GOT3 (cell line): Measurements from ENCODE around the gene WDFY1.

Experiments used
- DNase-seq: peaks from one replicate; lab custom pipeline; 2025; ENCODE audit warnings: mixed read lengths; lab: John Stamatoyannopoulos, UW

WDFY1 gene

GRCh38 chr2:223944703-223945531, at the start of gene WDFY1:
TSS of gene WDFY1 (minus strand) at chr2:223945335. CDS start at chr2:223945284, 51 bp downstream.
- DNase-seq, result peak; percentile 47

GRCh38 chr2:223994562-223995162, 49.5 kb upstream of the WDFY1 start:
- DNase-seq, result no peak

- no peak for DNase-seq
Measured at GRCh38 chr2:223993634-223994232, 48.6 kb upstream of the WDFY1 start.

- no peak for DNase-seq
Measured at GRCh38 chr2:223991611-223992010, 46.5 kb upstream of the WDFY1 start.

- no peak for DNase-seq
Measured at GRCh38 chr2:223989856-223990232, 44.7 kb upstream of the WDFY1 start.

GRCh38 chr2:223989206-223989855, 44.2 kb upstream of the WDFY1 start:
- no peak for DNase-seq

- no peak for DNase-seq
Measured at GRCh38 chr2:223981241-223981640, 36.1 kb upstream of the WDFY1 start.

GRCh38 chr2:223980803-223981202, 35.7 kb upstream of the WDFY1 start:
- DNase-seq, result no peak

- DNase-seq, result no peak
Measured at GRCh38 chr2:223980397-223980735, 35.2 kb upstream of the WDFY1 start.

- no peak for DNase-seq
Measured at GRCh38 chr2:223979730-223980396, 34.7 kb upstream of the WDFY1 start.

- no peak for DNase-seq
Measured at GRCh38 chr2:223978451-223978850, 33.3 kb upstream of the WDFY1 start.

GRCh38 chr2:223976635-223977226, 31.6 kb upstream of the WDFY1 start:
- DNase-seq, result no peak

- DNase-seq, result no peak
Measured at GRCh38 chr2:223973606-223974005, 28.5 kb upstream of the WDFY1 start.

GRCh38 chr2:223972656-223973102, 27.5 kb upstream of the WDFY1 start:
- DNase-seq, result no peak

- DNase-seq, result no peak
Measured at GRCh38 chr2:223971731-223972130, 26.6 kb upstream of the WDFY1 start.

GRCh38 chr2:223970343-223971128, 25.4 kb upstream of the WDFY1 start:
- no peak for DNase-seq

- DNase-seq, result no peak
Measured at GRCh38 chr2:223969856-223970255, 24.7 kb upstream of the WDFY1 start.

GRCh38 chr2:223969315-223969714, 24.2 kb upstream of the WDFY1 start:
- DNase-seq, result no peak

GRCh38 chr2:223967981-223968380, 22.8 kb upstream of the WDFY1 start:
- no peak for DNase-seq

- no peak for DNase-seq
Measured at GRCh38 chr2:223959688-223960087, 14.6 kb upstream of the WDFY1 start.
